Stimulated activated CD4-positive, alpha-beta T cell treated with anti-CD3 and anti-CD28 coated beads, Interleukin-15, amount 100 ng/mL, for 1 hour (primary cell): ENCODE measurements around the gene YTHDF1.

Experiments
- DNase-seq, 2 donors: peaks; one replicate each; pipeline ENCODE4 v3.0.0-alpha.2; 2020; ENCODE audit warnings: low read depth in 1 of 2, low spot score in 1 of 2

The YTHDF1 gene

DNA sequence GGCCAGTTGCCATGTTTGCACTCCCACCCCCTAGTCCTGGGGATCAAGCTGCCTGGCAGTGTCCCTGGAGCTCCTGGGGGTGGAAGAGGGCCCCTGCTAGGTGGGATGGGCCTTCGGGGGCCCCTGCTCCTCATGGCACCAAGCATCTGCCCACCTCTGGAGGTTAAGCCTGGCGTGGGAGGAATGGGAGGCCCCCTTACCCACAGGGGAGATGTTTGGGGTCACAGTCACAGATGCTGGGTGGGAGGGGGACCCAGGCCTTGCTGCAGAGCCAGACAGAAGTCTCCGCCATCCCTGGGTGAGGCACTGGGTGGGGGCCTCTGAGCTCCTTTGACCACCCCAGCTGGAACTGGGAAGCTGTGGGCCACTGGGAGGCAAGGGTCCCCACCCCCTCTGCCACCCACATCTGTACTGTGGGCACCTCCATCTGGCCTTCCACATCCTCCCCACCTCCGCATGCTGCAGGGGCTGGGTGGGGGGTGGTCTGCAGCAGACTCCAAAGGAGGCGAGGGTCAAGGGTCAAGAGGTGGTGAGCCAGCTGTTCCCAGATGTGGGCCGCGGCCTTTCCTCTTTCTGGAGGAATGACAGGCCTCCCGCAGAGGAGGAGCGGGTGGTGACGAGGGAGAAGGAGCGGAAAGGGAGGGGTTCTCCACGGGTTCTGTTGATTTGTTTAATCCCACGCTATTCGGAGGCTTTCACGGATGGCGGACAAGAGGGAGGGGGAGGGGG lies 41.5 kb downstream of the YTHDF1 start:
- no peak for DNase-seq

DNA sequence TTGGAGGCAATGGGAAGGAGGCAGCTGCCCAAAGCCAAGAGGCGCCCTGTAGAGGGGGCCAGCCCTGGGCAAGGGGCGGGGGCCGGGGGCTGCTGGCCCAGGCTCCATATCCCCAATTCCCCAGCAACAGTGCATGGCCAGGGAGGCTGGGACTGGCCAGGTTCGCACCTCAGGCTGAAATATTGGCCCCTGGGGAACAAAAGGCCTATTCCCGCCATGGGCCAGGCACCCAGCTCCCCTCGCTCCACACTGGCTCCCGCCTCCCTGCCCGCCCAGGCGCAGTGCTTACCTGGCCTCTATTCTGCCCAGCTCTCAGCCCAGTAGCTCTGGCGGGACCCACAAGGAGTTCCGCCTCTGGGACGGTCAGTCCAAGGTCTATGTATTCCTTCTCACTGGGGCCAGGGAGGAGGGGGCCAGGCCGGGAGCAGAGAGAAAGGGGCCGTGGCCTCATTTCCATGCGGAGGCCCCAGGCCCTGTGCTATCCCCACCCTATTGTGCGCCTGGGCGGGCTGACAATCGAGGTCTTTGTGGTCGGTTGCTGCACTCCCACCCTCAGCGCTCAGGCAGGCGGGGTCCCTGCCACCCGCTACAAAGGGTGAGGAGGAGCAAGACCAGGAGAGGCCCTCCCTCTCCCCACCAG lies 42.3 kb downstream of the YTHDF1 start:
- DNase-seq: no peak

- no peak for DNase-seq
Measured at GRCh38 chr20:63172726-63173125, 43.2 kb downstream of the YTHDF1 start.

- DNase-seq: no peak
Measured at GRCh38 chr20:63171991-63172390, 43.9 kb downstream of the YTHDF1 start.

GRCh38 chr20:63169681-63170080 lies 46.2 kb downstream of the YTHDF1 start:
- no peak for DNase-seq

- DNase-seq: no peak
Measured at GRCh38 chr20:63168861-63169260, 47.1 kb downstream of the YTHDF1 start.

DNA sequence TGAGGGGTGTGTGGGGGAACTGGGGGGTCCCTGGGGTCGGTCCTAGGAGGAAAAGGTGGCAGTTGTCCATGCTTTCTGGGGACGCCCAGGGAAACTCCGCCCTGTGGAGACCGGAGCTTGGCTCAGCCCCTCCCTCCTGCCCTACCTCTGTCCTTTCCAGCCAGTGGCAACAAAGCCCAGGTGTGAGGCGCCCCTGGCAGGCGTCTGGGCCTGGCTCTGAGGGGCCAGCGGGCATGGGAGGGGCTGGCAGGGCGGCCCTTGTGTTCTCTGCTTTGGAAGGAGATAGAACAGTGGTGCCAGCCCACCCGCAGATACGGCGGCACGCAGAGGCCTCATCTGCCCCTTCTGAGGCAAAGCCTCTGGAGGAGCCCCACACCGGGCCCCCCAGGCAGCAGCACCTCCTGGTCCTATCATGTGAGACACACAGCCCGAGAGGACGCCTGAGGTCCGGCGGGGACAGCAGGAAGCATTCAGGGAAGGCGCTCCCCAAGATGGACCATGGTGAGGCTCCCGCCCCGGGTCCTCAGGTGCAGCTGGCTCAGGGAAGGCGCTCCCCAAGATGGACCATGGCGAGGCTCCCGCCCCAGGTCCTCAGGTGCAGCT lies 47.9 kb downstream of the YTHDF1 start:
- no peak for DNase-seq

GRCh38 chr20:63167026-63167917 lies 48.7 kb downstream of the YTHDF1 start:
- no peak for DNase-seq

GRCh38 chr20:63166193-63167020 lies 49.5 kb downstream of the YTHDF1 start:
- no peak for DNase-seq

DNA sequence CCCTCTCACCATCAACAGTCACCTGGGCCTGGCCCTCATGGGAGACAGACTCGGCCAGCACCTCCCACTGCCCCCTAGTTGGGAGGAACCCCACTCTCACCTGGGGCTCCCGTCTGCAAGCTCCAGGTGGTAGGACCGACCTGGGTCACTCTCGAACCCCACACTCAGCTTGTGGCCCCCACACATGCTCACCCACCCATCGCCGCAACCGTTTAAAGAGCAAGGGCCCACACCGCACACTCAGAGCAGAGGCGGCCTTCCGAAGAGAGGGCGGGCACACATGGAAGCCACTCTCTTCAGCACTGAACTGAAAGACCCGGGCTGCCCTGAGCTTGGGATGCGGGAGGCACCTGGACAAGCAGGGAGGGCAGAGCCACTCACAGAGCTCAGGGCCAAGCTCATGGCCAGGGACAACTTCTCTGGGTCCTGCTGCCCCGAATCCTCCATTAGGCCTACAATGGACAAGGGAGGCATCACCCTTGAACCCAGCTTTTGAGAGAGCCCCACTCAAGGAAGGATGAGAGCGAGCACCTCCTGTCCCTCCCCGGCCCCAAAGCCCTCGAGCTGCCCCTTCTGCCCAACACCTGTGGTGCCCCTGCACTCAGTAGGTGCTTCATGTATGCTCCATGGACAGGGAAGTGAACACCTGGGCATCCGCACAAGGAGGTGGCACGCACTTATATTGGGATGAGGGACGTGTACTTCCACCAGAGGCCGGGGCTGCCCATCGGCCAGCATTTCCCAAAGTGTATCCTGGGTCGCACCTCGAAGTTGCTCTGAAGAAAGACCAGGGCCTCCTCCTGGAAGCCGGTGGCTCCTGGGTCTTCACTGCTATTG lies 50.4 kb downstream of the YTHDF1 start:
- DNase-seq: no peak

- DNase-seq: no peak
Measured at GRCh38 chr20:63164484-63165355, 51.2 kb downstream of the YTHDF1 start.

- DNase-seq: no peak
Measured at GRCh38 chr20:63163596-63164483, 52.1 kb downstream of the YTHDF1 start.

DNA sequence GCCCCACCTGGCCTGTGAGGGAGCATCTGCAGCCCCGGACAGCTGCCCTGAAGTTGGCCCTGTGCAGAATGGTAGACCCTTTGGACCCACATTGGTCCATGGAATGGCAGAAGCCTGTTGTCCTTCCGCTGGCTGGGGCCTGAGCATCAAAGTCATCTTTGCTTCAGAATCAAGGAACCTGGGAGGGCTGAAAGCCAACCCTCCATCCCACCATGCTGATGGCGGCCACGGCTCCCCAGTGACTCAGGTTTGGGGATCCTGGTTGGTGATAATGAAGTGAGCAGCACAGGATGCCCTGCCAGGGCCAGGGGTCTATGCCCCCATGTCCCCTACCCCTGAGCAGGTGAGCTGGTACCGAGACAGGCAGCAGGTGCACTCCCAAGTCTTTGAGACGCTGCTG lies 52.8 kb downstream of the YTHDF1 start:
- no peak for DNase-seq

DNA sequence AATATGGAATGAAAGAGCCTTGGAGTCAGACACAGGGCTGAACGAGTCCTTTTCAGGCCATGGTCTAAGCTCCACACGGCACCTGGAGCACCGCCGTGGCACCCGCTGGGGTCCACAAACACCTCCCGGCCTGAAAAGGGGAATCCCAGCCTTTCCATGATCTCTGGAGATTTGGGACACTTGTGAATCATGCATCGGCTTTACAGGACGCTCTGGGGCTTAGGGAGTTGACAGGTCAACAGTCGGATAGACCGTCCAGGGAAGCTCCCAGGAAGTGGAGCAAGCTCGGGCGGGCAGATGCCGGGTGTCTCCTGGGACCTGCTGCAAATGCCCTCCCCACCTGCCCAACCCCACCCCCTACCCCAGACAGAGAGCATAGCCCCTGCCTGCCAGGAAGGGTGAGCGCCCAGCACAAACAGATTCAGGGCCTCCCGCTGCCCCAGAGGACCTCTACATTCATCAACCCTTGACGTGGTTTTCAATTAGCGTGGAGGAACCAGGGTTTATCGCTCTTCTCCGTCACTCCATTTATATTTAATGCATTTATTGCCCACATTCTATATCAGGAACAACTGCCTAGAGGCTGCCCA lies 53.6 kb downstream of the YTHDF1 start:
- DNase-seq: no peak

GRCh38 chr20:63161176-63161651 lies 54.7 kb downstream of the YTHDF1 start:
- DNase-seq: no peak

GRCh38 chr20:63160641-63161175 lies 55.2 kb downstream of the YTHDF1 start:
- no peak for DNase-seq
